ENCODE results near the gene ITGA2.
"Not testable (repeated sequence)": the region's sequence is repeated elsewhere in the genome, so short reads cannot be mapped to it uniquely, and the experiment has no call there.

The ITGA2 gene

DNA sequence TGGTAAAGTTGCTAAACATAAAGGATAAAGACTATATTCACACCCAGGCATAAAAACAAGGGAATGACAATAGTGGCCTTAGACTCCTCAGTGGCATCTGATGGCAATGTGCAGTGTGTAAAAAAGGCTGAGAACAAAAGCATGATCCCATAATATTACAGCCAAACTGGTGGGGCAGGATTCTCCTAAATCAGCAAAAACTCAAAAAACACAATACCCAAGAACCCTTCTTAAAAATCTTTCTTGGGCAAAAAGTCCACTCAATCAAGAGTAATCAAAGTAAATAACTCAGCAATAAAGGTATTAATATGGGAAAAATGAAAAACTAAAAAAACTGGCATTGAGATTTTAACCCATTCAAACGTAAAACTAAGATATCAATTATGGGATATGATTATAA lies 122.0 kb downstream of the ITGA2 start:
- H3K27me3 ChIP-seq (ENCODE audit: control insufficient read depth, insufficient read depth, low read length): no peaks in the 10 kb centered on the region

DNA sequence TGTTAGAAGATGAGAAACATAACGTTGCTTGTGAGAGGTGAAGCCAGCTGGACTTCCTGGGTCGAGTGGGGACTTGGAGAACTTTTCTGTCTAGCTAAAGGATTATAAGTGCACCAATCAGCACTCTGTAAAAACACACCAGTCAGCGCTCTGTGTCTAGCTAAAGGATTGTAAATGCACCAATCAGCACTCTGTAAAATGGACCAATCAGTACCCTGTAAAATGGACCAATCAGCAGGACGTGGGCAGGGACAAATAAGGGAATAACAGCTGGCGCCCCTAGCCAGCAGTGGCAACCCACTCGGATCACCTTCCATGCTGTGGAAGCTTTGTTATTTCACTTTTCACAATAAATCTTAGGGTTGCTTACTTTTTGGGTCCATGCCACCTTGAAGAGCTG lies 123.2 kb downstream of the ITGA2 start:
- H3K9me3 ChIP-seq (ENCODE audit: control insufficient read depth, insufficient read depth, low read length); H3K27ac ChIP-seq (ENCODE audit: low read length); H3K36me3 ChIP-seq (ENCODE audit: control insufficient read depth, insufficient read depth, low read length); H3K4me3 ChIP-seq (ENCODE audit: low read length); H3K27me3 ChIP-seq (ENCODE audit: control insufficient read depth, insufficient read depth, low read length); DNase-seq (ENCODE audit: low read depth, low spot score); H3K4me1 ChIP-seq (ENCODE audit: control insufficient read depth, insufficient read depth, low read length): not testable (repeated sequence)
- no CpG with 5 or more reads among the region's 6 CpGs for WGBS (ENCODE audit: insufficient coverage, insufficient read length)

More for the DNA sequence above, 122.0 kb downstream of the ITGA2 start:
- DNase-seq (ENCODE audit: low read depth, low spot score): no peak
- Histone ChIP-seq H3K4me1 (ENCODE audit: control insufficient read depth, insufficient read depth, low read length) (peaks cover 4% of the 10 kb centered on the region; the same call in 1 of the 2 replicates), H3K9me3 (ENCODE audit: control insufficient read depth, insufficient read depth, low read length) (no peaks in the 10 kb centered on the region), H3K27ac (ENCODE audit: low read length) (no peak overlapping the region), H3K4me3 (ENCODE audit: low read length) (no peak overlapping the region), H3K36me3 (ENCODE audit: control insufficient read depth, insufficient read depth, low read length) (no peaks in the 10 kb centered on the region)
- no CpG with 5 or more reads among the region's 1 CpG for WGBS (ENCODE audit: insufficient coverage, insufficient read length)

DNA sequence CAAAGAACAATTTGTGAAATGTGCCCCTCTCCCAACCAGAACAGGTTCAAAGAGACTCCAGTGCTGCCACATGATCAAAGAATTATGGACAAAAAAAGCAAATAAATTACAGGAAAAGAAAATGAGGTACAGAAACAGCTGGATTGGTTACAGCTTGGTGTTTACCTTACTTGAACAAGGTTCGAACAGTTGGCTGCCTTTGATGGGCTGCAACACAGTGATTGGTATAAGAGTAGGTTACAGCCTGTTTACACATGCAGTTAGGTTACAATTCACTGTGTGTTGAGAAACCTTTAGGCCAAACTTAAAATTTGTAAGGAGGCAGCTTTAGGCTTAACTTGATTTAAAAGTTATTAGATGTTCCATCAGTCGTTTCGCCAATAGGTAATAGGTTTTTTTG lies 123.8 kb downstream of the ITGA2 start:
- Histone ChIP-seq H3K4me3 (ENCODE audit: low read length) (no peak overlapping the region), H3K4me1 (ENCODE audit: control insufficient read depth, insufficient read depth, low read length) (peaks cover 4% of the 10 kb centered on the region; the same call in 1 of the 2 replicates), H3K27me3 (ENCODE audit: control insufficient read depth, insufficient read depth, low read length) (no peaks in the 10 kb centered on the region), H3K9me3 (ENCODE audit: control insufficient read depth, insufficient read depth, low read length) (no peaks in the 10 kb centered on the region), H3K27ac (ENCODE audit: low read length) (no peak overlapping the region), H3K36me3 (ENCODE audit: control insufficient read depth, insufficient read depth, low read length) (no peaks in the 10 kb centered on the region)
- no CpG with 5 or more reads among the region's 3 CpGs for WGBS (ENCODE audit: insufficient coverage, insufficient read length)
- DNase-seq (ENCODE audit: low read depth, low spot score): no peak

DNA sequence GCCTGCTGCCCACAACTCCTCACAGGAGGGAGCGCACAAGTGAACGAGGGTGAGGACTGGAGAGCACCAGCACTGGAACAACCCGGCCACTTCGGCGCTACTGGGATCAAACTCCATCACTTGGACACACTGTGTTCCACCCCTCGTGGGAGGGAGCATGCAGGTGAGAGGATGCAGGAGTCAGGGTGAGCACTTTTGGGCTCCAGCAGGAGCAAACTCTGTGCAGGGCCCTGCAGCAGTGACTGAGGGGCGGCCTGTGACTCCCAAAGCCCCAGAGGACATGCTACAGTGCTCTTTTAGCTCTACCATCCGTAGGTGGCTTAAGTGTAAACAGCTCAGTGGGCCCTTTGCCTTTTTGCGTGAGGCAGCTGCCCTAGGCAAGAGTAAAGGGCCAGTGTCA lies 124.8 kb downstream of the ITGA2 start:
- H3K36me3 ChIP-seq (ENCODE audit: control insufficient read depth, insufficient read depth, low read length): no peaks in the 10 kb centered on the region
- no peaks in the 10 kb centered on the region for H3K27me3 ChIP-seq (ENCODE audit: control insufficient read depth, insufficient read depth, low read length)
- no peak overlapping the region for H3K4me3 ChIP-seq (ENCODE audit: low read length)
- peaks cover 4% of the 10 kb centered on the region; the same call in 1 of the 2 replicates for H3K4me1 ChIP-seq (ENCODE audit: control insufficient read depth, insufficient read depth, low read length)
- no peaks in the 10 kb centered on the region for H3K9me3 ChIP-seq (ENCODE audit: control insufficient read depth, insufficient read depth, low read length)
- H3K27ac ChIP-seq (ENCODE audit: low read length): no peak overlapping the region
- no CpG with 5 or more reads among the region's 9 CpGs for WGBS (ENCODE audit: insufficient coverage, insufficient read length)
- DNase-seq (ENCODE audit: low read depth, low spot score): no peak

- no peak overlapping the region for H3K4me3 ChIP-seq (ENCODE audit: low read length)
- no peaks in the 10 kb centered on the region for H3K9me3 ChIP-seq (ENCODE audit: control insufficient read depth, insufficient read depth, low read length)
- no peak for DNase-seq (ENCODE audit: low read depth, low spot score)
- H3K4me1 ChIP-seq (ENCODE audit: control insufficient read depth, insufficient read depth, low read length): peaks cover 4% of the 10 kb centered on the region; the same call in 1 of the 2 replicates
- no peaks in the 10 kb centered on the region for H3K36me3 ChIP-seq (ENCODE audit: control insufficient read depth, insufficient read depth, low read length)
- no peaks in the 10 kb centered on the region for H3K27me3 ChIP-seq (ENCODE audit: control insufficient read depth, insufficient read depth, low read length)
- H3K27ac ChIP-seq (ENCODE audit: low read length): no peak overlapping the region
Observed at GRCh38 chr5:53114988-53115387, 125.8 kb downstream of the ITGA2 start.

DNA sequence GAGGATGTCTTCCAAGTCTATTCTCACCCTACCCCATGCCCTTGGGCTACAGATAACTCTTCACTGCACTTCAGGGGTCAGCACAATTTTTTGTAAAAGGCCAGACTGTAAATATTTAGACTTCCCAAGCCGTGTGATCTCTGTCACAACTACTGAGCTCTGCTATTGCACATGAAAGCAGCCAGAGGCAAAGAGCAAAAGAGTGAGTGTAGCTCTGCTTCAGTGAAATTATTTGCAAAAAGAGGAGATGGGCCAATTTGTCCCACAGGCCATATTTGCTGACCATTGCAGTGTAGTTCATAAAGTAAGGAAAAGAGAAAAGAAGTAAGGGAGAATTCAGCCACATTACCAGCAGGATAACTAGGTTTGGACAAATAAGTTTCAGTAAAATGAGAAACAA lies 127.4 kb downstream of the ITGA2 start:
- WGBS (ENCODE audit: insufficient coverage, insufficient read length): no CpG with 5 or more reads among the region's 1 CpG
- Histone ChIP-seq H3K27me3 (ENCODE audit: control insufficient read depth, insufficient read depth, low read length) (no peaks in the 10 kb centered on the region), H3K27ac (ENCODE audit: low read length) (no peak overlapping the region), H3K36me3 (ENCODE audit: control insufficient read depth, insufficient read depth, low read length) (no peaks in the 10 kb centered on the region), H3K9me3 (ENCODE audit: control insufficient read depth, insufficient read depth, low read length) (no peaks in the 10 kb centered on the region), H3K4me3 (ENCODE audit: low read length) (no peak overlapping the region), H3K4me1 (ENCODE audit: control insufficient read depth, insufficient read depth, low read length) (0 out of 2 replicates have a peak, but pooled peaks cover 2% of the 10 kb centered on the region)
- DNase-seq (ENCODE audit: low read depth, low spot score): no peak

DNA sequence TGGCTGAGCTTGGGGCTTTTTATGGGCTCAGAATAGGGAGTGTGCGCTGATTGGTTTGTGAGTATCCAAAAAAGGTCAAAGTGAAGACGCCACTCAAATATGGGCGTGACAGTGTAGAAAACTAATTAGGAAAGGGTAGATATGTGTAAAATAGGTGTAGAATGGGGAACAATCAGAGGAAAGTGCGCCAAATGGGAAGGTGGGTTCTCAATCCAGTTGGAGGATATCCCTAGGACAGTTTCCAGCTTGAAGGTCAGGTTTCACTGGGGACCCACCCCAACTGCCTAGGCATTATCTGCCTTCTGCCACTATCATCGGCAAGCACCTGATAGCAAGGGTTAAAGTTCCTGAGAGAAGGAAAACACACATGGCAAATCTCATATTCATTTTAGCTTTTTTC lies 129.7 kb downstream of the ITGA2 start:
- Histone ChIP-seq H3K27ac (ENCODE audit: low read length) (no peak overlapping the region), H3K4me3 (ENCODE audit: low read length) (no peak overlapping the region), H3K36me3 (ENCODE audit: control insufficient read depth, insufficient read depth, low read length) (no peaks in the 10 kb centered on the region), H3K9me3 (ENCODE audit: control insufficient read depth, insufficient read depth, low read length) (no peaks in the 10 kb centered on the region), H3K27me3 (ENCODE audit: control insufficient read depth, insufficient read depth, low read length) (no peaks in the 10 kb centered on the region), H3K4me1 (ENCODE audit: control insufficient read depth, insufficient read depth, low read length) (0 out of 2 replicates have a peak, but pooled peaks cover under 1% of the 10 kb centered on the region)
- no peak for DNase-seq (ENCODE audit: low read depth, low spot score)
- WGBS (ENCODE audit: insufficient coverage, insufficient read length): no CpG with 5 or more reads among the region's 5 CpGs

GRCh38 chr5:53120165-53120564 lies 131.0 kb downstream of the ITGA2 start:
- H3K4me1 ChIP-seq (ENCODE audit: control insufficient read depth, insufficient read depth, low read length): no peaks in the 10 kb centered on the region
- H3K4me3 ChIP-seq (ENCODE audit: low read length): no peak overlapping the region
- no peaks in the 10 kb centered on the region for H3K36me3 ChIP-seq (ENCODE audit: control insufficient read depth, insufficient read depth, low read length)
- no peaks in the 10 kb centered on the region for H3K27me3 ChIP-seq (ENCODE audit: control insufficient read depth, insufficient read depth, low read length)
- DNase-seq (ENCODE audit: low read depth, low spot score): no peak
- H3K9me3 ChIP-seq (ENCODE audit: control insufficient read depth, insufficient read depth, low read length): no peaks in the 10 kb centered on the region
- no peak overlapping the region for H3K27ac ChIP-seq (ENCODE audit: low read length)
- WGBS (ENCODE audit: insufficient coverage, insufficient read length): no CpG with 5 or more reads among the region's 1 CpG

GRCh38 chr5:53123702-53124101 lies 134.6 kb downstream of the ITGA2 start:
- no peaks in the 10 kb centered on the region for H3K9me3 ChIP-seq (ENCODE audit: control insufficient read depth, insufficient read depth, low read length)
- DNase-seq (ENCODE audit: low read depth, low spot score): no peak
- no peaks in the 10 kb centered on the region for H3K27me3 ChIP-seq (ENCODE audit: control insufficient read depth, insufficient read depth, low read length)
- no peak overlapping the region for H3K4me3 ChIP-seq (ENCODE audit: low read length)
- H3K36me3 ChIP-seq (ENCODE audit: control insufficient read depth, insufficient read depth, low read length): no peaks in the 10 kb centered on the region
- no peaks in the 10 kb centered on the region for H3K4me1 ChIP-seq (ENCODE audit: control insufficient read depth, insufficient read depth, low read length)
- no peak overlapping the region for H3K27ac ChIP-seq (ENCODE audit: low read length)

- Histone ChIP-seq H3K9me3 (ENCODE audit: control insufficient read depth, insufficient read depth, low read length) (no peaks in the 10 kb centered on the region), H3K4me3 (ENCODE audit: low read length) (no peak overlapping the region), H3K36me3 (ENCODE audit: control insufficient read depth, insufficient read depth, low read length) (no peaks in the 10 kb centered on the region), H3K27me3 (ENCODE audit: control insufficient read depth, insufficient read depth, low read length) (no peaks in the 10 kb centered on the region), H3K27ac (ENCODE audit: low read length) (no peak overlapping the region), H3K4me1 (ENCODE audit: control insufficient read depth, insufficient read depth, low read length) (no peaks in the 10 kb centered on the region)
- no CpG with 5 or more reads among the region's 3 CpGs for WGBS (ENCODE audit: insufficient coverage, insufficient read length)
- DNase-seq (ENCODE audit: low read depth, low spot score): no peak
Observed at GRCh38 chr5:53126521-53126920, 137.4 kb downstream of the ITGA2 start.

DNA sequence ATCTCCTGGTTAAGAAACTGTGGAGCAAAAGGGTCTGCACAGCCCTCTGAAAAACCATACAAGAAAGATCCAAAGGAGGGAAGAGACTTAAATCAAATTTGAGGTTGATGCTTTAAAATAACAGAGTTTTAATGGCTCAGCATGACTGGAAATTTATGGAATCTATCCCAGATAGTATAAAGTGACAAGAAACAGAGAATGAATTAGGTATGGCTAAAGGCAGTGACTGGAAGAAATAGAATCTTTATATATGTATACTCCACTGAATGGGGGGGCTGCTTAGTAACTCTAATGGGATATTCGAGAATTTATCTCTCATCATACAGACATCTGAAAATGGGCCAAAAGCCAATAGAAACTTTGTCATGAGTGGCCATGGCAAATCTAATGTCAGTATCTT lies 138.0 kb downstream of the ITGA2 start:
- no peak for DNase-seq (ENCODE audit: low read depth, low spot score)
- no peaks in the 10 kb centered on the region for H3K4me1 ChIP-seq (ENCODE audit: control insufficient read depth, insufficient read depth, low read length)
- no CpG with 5 or more reads among the region's 1 CpG for WGBS (ENCODE audit: insufficient coverage, insufficient read length)
- no peaks in the 10 kb centered on the region for H3K36me3 ChIP-seq (ENCODE audit: control insufficient read depth, insufficient read depth, low read length)
- no peak overlapping the region for H3K4me3 ChIP-seq (ENCODE audit: low read length)
- H3K9me3 ChIP-seq (ENCODE audit: control insufficient read depth, insufficient read depth, low read length): no peaks in the 10 kb centered on the region
- no peak overlapping the region for H3K27ac ChIP-seq (ENCODE audit: low read length)
- H3K27me3 ChIP-seq (ENCODE audit: control insufficient read depth, insufficient read depth, low read length): no peaks in the 10 kb centered on the region
